Right cardiac atrium (tissue), 5 donors: ENCODE results near the gene TAF6L. TPM values are rescaled to one million over a fixed set of nuclear protein-coding genes. Genes with fewer than 3 reads are reported as not detected.
"Not testable (repeated sequence)": the region's sequence is repeated elsewhere in the genome, so short reads cannot be mapped to it uniquely, and the experiment has no call there.

Experiments used
- ATAC-seq, 2 donors: fragments of 200-7000 bp; cut with Tn5 transposase; one replicate each; pipeline versions ENCODE4 v1.8.0 to v1.9.1; 2020; ENCODE audit warnings: moderate library complexity in 2 of 2, mild to moderate bottlenecking in 1 of 2
- DNase-seq, 3 donors: peaks; one replicate each; pipeline ENCODE4 v3.0.0-alpha.2; 2020
- H3K27ac ChIP-seq: one replicate; pipeline ENCODE4 v1.5.1; 2013; ENCODE audit warnings: mild to moderate bottlenecking, low read length, control low read depth, moderate library complexity
- H3K27me3 ChIP-seq: one replicate; pipeline ENCODE4 v1.6.1; 2013; ENCODE audit not compliant: control insufficient read depth, insufficient read depth
- H3K4me1 ChIP-seq: one replicate; pipeline ENCODE4 v1.6.1; 2013; ENCODE audit warnings: low read length; ENCODE audit not compliant: control insufficient read depth, insufficient read depth
- H3K4me3 ChIP-seq: one replicate; pipeline ENCODE4 v1.5.1; 2013; ENCODE audit warnings: low read length, control low read depth
- H3K9me3 ChIP-seq: one replicate; pipeline ENCODE4 v1.6.1; 2013; ENCODE audit warnings: low read length; ENCODE audit not compliant: control insufficient read depth
- WGBS: extraction: QIAGEN DNeasy Blood & Tissue Kit; methylation state at CpG from one replicate; pipeline ENCODE4 v1.1.7; 2013; 5-methylcytosine and 5-hydroxymethylcytosine counted together
- intact Hi-C, 4 donors: fragments of 100-400 bp; cut with DNase I; formaldehyde crosslinking; loops; one replicate each; pipeline versions ENCODE4 v1.11.0 to v1.14.0; 2022 to 2023
- polyA plus RNA-seq: library from polyadenylated mRNA; stranded (reverse); fragments of 200-250 nt; gene quantifications from one replicate; pipeline ENCODE4 v1.2.3, GENCODE V29; 2013
- total RNA-seq, 4 donors: library from RNA; stranded (reverse); fragmentation: NEBNext Ultra II Directional; extraction: Animal tissue kit (Norgen Biotek cat#: 25700); gene quantifications; one replicate each; pipeline ENCODE4 v1.2.1, GENCODE V29; 2021
- donor health status: healthy with polysubstance abuse.
- donor health status: DM: no; HTN: yes; CAD: no.
- donor health status: DM: no; HTN: no; CAD: no.
- donor health status: DM: no; HTN: yes; CAD: no; lungs with severe emphysema.
- donor health status: DM: yes; HTN: yes; CAD: no.

TAF6L gene
- total and polyA plus RNA-seq, 5 donors, result 8.0 to 17.1 (median 9.8) TPM

DNA sequence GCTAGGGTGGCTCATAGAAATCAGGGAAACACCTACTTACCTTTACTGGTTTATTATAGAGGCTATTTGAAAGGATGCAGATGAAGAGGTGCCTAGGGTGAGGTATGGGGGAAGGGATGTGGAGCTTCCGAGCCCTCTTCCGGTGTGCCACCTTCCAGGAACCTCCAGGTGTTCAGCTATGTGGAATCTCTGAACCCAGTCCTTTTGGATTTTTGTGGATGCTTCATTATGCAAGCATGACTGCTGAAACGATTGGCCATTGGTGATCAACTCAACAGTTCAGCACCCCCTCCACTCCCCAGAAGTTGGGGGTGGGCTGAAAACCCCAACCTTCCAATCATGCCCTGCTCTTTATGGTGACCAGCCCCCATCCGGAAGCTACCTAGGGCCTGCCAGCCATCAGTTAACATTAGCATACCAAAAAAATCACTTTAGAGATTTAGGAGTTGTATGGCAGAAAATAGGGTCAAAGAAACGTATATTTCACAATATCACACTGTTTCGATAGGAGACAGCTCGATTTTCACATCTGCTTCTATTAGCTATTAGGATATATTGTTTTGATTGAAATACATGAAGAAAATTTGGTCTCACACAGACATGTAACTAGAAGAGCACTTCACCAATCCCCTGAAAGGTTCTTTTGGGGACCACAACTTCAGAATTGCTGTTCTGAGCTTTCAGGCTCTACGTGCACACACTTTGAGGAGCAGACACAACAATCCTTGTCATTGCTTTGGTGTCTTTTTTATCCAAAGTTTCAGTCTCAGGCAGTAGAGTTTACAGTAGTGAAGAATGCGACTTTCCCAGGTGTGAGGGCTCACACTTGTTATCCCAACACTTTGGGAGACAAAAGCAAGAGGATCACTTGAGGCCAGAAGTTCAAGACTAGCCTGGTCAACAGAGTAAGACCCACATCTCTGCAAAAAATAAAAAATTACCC is 13.1 kb upstream of the TAF6L start:
- Histone ChIP-seq H3K4me1 (peaks cover 7% of the 10 kb centered on the region), H3K27me3 (no peaks in the 10 kb centered on the region), H3K27ac (no peak overlapping the region), H3K4me3 (no peak overlapping the region), H3K9me3 (no peaks in the 10 kb centered on the region)
- 56% methylated on average over 9 of the region's 9 CpGs for WGBS
- DNase-seq (no peak), ATAC-seq (no peak)
- intact Hi-C loops, result no loop called here

DNA sequence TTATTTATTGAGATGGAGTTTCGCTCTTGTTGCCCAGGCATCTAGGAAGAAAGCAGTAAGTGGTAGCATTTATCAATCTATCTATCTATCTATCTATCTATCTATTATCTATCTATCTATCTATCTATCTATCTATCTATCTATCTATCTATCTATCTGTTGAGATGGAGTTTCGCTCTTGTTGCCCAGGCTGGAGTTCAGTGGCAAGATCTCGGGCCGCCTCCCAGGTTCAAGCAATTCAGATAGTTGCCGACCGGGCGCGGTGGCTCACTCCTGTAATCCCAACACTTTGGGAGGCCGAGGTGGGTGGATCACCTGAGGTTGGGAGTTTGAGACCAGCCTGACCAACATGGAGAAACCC is 10.3 kb upstream of the TAF6L start:
- intact Hi-C loops, H3K27me3 ChIP-seq, DNase-seq, H3K4me3 ChIP-seq, H3K9me3 ChIP-seq, H3K27ac ChIP-seq, H3K4me1 ChIP-seq, ATAC-seq: not testable (repeated sequence)
- WGBS, result 44% methylated on average over 9 of the region's 9 CpGs

DNA sequence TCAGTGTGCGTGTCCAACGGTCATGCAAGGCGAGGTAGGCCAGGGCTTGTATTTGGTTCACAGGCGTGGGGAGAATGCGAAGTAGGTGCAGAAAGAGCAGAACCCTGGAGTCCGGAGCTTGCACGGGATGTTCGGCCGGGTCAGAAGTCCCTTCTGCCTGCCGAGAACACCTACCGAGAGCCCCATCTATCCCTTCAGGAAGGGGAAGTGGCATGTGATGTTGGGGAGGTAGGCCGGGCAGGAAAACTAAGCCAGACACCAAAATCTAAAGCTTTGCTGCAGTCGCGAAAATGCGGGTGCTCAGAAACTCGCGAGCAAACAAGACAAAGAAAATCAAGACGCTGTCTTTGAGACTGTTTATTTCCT is 435 bp upstream of the TAF6L start:
- peak in 1 of 3 donors; percentile 64 for DNase-seq
- Histone ChIP-seq H3K4me1 (no peaks in the 10 kb centered on the region), H3K27ac (peak overlapping the region; percentile 82), H3K4me3 (peak overlapping the region; percentile 64), H3K9me3 (no peaks in the 10 kb centered on the region), H3K27me3 (no peaks in the 10 kb centered on the region)
- peak; percentile 12 to 26 for ATAC-seq
- whole genome bisulfite sequencing, result under 1% methylated on average over 18 of the region's 18 CpGs
- intact Hi-C loops, result no loop called here

DNA sequence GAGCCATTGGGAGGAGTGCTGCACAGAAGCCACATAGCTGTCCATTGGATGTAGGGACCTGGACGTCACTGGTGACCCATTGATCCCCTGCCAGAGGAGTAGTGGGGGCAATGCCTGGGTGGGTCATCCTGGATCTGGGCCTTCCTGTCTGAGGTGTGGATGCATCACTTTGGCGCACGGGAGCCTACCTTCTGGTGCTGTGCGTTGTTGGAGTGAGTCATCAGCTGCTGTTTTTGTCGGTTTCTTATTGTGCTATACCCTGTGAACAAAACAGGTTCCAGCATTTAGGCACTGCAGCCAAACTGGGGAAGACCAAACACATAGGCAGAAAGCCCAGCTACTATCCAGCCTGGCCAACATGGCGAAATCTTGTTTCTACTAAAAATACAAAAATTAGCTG is 3.2 kb downstream of the TAF6L start:
- DNase-seq (peak in 1 of 3 donors; percentile 44), ATAC-seq (no peak)
- Histone ChIP-seq H3K27ac (no peak overlapping the region), H3K9me3 (no peaks in the 10 kb centered on the region), H3K27me3 (no peaks in the 10 kb centered on the region), H3K4me3 (no peak overlapping the region), H3K4me1 (no peaks in the 10 kb centered on the region)
- 87% methylated on average over 6 of the region's 6 CpGs for WGBS
- intact Hi-C loops, result no loop called here

DNA sequence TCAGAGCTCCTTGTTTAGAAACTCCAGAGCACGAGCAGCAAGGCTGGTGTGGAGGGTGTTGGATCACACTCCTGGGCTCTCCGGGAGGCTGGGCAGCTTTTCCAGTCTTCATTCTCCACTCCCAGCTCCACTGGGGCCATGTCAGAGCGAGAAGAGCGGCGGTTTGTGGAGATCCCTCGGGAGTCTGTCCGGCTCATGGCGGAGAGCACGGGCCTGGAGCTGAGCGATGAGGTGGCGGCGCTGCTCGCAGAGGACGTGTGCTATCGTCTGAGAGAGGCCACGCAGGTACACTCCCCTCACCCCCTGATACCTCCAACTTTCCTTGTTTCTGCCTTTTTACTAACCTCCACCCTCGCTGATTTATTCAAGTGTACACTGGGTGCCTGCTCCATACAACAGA is 4.5 kb downstream of the TAF6L start:
- H3K27ac ChIP-seq, result no peak overlapping the region
- no peak overlapping the region for H3K4me3 ChIP-seq
- H3K9me3 ChIP-seq, result no peaks in the 10 kb centered on the region
- no peaks in the 10 kb centered on the region for H3K27me3 ChIP-seq
- intact Hi-C loops, result no loop called here
- no peaks in the 10 kb centered on the region for H3K4me1 ChIP-seq
- WGBS, result 88% methylated on average over 17 of the region's 17 CpGs
- ATAC-seq (no peak), DNase-seq (peak in 1 of 3 donors; percentile 33)

DNA sequence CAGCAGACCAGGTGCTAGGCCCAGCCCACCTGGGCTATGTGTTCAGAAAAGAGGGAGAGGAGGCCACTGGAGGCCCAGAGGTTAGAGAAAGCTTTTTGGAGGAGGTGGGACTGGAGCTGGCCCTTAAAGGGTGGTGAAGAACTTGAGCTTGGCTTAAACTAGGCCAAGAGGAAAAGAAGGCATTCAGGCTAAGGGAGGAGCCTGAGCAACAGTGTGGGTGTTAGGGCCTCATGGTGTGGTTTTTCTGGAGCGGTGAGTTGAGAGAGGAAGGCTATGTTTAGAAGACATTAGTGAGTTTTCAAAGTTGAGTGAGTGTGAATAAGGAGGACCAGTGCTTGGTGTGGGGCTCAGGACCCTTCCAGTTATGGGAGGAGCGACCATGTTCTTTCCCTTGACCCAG is 6.2 kb downstream of the TAF6L start:
- no peaks in the 10 kb centered on the region for H3K4me1 ChIP-seq
- no peak for DNase-seq
- no peak overlapping the region for H3K4me3 ChIP-seq
- WGBS, result 83% methylated on average over 2 of the region's 2 CpGs
- no peak for ATAC-seq
- no peak overlapping the region for H3K27ac ChIP-seq
- intact Hi-C loops, result no loop called here
- no peaks in the 10 kb centered on the region for H3K27me3 ChIP-seq
- no peaks in the 10 kb centered on the region for H3K9me3 ChIP-seq

DNA sequence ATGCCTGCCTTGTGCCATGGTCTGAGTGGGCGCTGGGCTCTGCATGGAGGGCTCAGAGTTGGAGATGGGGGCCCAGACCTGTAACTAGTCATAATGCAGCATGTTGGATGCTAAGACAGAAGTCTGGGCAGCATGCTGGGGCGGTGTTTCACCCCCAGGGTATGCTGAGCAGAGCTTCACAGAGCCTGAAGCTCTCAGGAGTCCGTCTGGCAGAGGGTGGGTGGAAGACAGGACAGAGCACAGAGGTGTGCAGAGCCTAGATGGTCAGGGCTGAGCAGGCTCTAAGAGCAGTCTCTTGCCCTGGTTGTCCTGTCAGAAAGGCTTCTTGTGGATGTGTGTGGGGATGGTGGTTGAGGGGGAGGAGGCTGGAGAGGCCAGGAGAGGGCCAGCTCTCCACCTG is 7.2 kb downstream of the TAF6L start:
- DNase-seq (peak in 1 of 3 donors; percentile 9), ATAC-seq (peak in 1 of 2 donors; percentile 7)
- H3K27me3 ChIP-seq, result no peaks in the 10 kb centered on the region
- 96% methylated on average over 3 of the region's 3 CpGs for WGBS
- intact Hi-C loops, result no loop called here
- no peaks in the 10 kb centered on the region for H3K4me1 ChIP-seq
- no peak overlapping the region for H3K4me3 ChIP-seq
- H3K27ac ChIP-seq, result no peak overlapping the region
- H3K9me3 ChIP-seq, result no peaks in the 10 kb centered on the region

DNA sequence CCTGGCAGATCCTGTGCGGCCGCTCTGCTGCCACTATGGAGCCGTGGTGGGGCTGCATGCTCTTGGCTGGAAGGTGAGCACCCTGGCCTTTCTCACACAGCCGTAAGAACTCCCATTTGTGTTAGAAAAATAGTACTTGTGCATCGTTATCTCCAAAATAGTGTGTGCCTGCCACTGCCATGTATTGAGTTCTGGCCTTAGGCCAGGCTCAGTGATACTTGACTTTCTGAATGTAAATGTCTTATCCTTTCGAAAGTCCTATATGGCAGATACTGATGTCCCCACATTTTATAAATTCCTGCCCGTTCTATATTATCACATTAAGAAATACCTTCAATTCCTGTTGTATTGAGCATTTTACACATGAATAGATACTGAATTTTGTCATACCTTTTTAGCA is 11.6 kb downstream of the TAF6L start:
- H3K4me3 ChIP-seq, result no peak overlapping the region
- WGBS, result 91% methylated on average over 7 of the region's 7 CpGs
- no peak overlapping the region for H3K27ac ChIP-seq
- ATAC-seq (no peak), DNase-seq (no peak)
- no peaks in the 10 kb centered on the region for H3K4me1 ChIP-seq
- H3K27me3 ChIP-seq, result no peaks in the 10 kb centered on the region
- intact Hi-C loops, result loop anchor here in 2 of 4 donors (10.0 kb wide), 1 partner anchor 82 kb away; no protein-coding TSS in a partner anchor
- no peaks in the 10 kb centered on the region for H3K9me3 ChIP-seq

DNA sequence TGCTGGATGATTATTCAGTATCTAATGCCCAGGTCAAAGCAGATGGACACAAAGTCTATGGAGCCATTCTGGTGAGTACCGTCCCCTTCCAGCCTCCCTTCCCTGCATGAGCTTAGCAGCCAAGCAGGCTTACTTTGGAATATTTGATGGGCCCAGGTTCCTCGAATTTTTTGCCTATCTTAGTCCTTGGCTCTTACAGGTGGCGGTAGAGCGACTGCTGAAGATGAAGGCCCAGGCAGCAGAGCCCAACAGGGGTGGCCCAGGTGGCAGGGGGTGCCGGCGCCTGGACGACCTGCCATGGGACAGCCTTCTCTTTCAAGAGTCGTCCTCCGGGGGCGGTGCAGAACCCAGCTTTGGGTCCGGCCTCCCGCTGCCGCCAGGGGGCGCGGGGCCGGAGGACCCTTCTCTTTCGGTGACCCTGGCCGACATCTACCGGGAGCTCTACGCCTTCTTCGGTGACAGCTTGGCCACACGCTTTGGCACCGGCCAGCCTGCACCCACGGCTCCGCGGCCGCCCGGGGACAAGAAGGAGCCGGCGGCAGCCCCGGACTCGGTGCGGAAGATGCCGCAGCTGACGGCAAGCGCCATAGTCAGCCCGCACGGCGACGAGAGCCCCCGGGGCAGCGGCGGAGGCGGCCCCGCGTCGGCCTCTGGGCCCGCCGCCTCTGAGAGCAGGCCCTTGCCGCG is 15.3 kb downstream of the TAF6L start:
- intact Hi-C loops, result loop anchor here in 3 of 4 donors (5.0 to 10.0 kb wide), 2 partner anchors 76 to 78 kb away; no protein-coding TSS in a partner anchor
- DNase-seq (peak; percentile 88 to 96 (median 95)), ATAC-seq (peak; percentile 80 to 87)
- Histone ChIP-seq H3K9me3 (no peaks in the 10 kb centered on the region), H3K27me3 (no peaks in the 10 kb centered on the region), H3K4me3 (peak overlapping the region; percentile 82), H3K4me1 (peaks cover 3% of the 10 kb centered on the region), H3K27ac (peak overlapping the region; percentile 93)
- 1% methylated on average over 51 of the region's 51 CpGs for WGBS

DNA sequence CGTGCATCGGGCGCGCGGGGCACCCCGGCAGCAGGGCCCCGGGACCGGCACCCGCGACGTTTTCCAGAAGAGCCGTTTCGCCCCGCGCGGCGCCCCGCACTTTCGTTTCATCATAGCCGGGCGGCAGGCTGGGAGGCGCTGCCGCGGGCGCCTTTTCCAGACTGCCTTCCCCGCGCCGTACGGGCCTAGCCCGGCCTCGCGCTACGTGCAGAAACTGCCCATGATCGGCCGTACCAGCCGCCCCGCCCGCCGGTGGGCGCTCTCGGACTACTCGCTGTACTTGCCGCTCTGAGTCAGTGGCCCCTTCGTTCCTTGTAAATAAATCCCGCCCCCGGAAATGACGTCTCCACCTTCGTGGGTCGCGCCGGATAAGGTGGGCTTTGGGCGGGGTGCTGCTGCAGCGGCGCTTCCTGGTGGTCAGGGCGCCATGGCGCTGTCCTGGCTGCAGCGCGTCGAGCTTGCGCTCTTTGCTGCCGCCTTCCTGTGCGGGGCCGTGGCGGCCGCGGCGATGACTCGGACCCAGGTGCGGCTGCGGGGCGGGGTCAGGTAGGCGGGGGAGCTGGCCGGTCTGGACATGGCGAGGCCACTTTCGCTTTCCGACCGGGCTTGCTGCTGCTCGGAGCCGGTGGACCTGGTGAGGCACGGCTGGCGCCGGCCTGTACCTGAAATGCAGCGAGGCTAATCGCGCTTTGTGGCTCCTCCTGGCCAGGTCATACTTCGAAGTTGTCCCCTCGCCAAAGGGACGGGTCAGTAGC is 16.0 kb downstream of the TAF6L start, which contains the start of gene TMEM179B:
TSS of gene TMEM179B (plus strand) at position 398 of the 755 bp plus-strand sequence. CDS start at position 428, 30 bp downstream.
- WGBS, result under 1% methylated on average over 88 of the region's 88 CpGs
- no peaks in the 10 kb centered on the region for H3K9me3 ChIP-seq
- peak within 1 kb of the TSS; percentile 93 for H3K27ac ChIP-seq
- ATAC-seq (peak; percentile 90 to 93), DNase-seq (peak; percentile 97 to 99 (median 98))
- peak within 1 kb of the TSS; percentile 82 for H3K4me3 ChIP-seq
- H3K27me3 ChIP-seq, result no peaks in the 10 kb centered on the region
- peaks cover 3% of the 10 kb centered on the region for H3K4me1 ChIP-seq
- intact Hi-C loops, result loop anchor here in 3 of 4 donors (5.0 to 10.0 kb wide), 2 partner anchors 75 to 78 kb away; no protein-coding TSS in a partner anchor
